GM18499 (cell line): Measurements from ENCODE around the gene CNTNAP3.
"Not testable (repeated sequence)": the region's sequence is repeated elsewhere in the genome, so short reads cannot be mapped to it uniquely, and the experiment has no call there.

Experiments
- ATAC-seq: cut with Tn5 transposase; IDR thresholded peaks from one replicate; pipeline ENCODE4 v1.9.1; 2021; ENCODE audit warnings: moderate number of reproducible peaks; ENCODE audit not compliant: insufficient read depth, unreplicated experiment

Gene CNTNAP3

GRCh38 chr9:39078621-39079256 lies 209.2 kb downstream of the CNTNAP3 start:
- not testable (repeated sequence) for ATAC-seq

DNA sequence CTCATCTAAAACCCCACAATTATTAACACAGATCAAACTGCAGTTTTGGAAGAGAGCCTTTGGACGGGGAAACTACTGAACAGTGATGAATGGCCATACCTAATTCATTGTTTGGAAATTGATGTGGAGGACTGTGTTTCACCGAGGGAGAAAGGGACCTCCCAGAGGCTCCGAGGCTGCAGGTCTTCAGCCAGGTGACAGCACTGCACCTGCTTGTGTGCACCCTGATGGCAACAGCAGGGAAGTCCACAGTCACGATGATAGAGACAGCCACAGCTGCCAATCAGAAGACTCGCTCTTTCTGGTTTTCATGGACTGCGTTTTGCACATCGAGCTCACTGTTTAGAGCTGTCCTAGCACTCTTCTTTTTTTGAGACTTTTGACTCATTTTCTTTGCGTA lies 214.4 kb downstream of the CNTNAP3 start:
- ATAC-seq, result not testable (repeated sequence)

DNA sequence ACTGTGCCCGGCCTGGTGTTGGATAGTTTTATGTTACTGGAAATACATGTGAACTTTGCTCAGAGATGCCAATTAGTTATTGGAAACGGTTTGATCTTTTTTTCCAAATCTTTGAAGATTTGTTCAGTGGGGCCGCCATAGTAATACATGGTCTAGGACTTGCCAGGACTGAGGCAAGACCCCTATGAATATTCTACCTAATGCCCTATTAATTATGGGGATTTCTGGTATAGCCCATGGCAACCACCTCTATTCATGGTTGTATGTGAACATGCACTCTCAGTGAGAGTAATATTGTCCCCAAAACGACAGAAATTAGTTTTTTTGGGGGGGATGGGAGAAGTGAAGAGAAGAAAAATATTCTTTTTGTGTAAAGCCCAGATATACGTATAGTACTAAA lies 220.3 kb downstream of the CNTNAP3 start:
- not testable (repeated sequence) for ATAC-seq

GRCh38 chr9:39062966-39063365 lies 225.0 kb downstream of the CNTNAP3 start:
- ATAC-seq, result not testable (repeated sequence)

DNA sequence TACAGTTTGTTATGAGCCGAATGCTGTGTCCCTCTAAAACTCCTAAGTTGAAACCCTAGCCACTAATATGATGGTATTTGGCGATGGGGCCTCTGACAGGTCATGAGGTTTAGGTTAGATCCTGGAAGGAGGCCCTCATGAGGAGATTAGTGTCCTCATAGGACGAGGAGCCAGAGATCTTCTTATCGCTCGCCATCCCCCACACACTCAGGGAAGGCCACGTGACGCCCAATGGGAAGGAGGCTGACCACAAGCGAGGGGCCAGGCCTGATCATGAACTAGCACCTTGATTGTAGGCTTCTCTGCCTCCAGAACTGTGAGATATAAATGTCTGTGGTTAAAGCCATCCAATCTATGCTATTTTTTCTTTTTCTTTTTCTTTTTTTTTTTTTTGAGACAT lies 233.5 kb downstream of the CNTNAP3 start:
- ATAC-seq, result not testable (repeated sequence)

GRCh38 chr9:39046833-39047232 lies 241.1 kb downstream of the CNTNAP3 start:
- not testable (repeated sequence) for ATAC-seq

DNA sequence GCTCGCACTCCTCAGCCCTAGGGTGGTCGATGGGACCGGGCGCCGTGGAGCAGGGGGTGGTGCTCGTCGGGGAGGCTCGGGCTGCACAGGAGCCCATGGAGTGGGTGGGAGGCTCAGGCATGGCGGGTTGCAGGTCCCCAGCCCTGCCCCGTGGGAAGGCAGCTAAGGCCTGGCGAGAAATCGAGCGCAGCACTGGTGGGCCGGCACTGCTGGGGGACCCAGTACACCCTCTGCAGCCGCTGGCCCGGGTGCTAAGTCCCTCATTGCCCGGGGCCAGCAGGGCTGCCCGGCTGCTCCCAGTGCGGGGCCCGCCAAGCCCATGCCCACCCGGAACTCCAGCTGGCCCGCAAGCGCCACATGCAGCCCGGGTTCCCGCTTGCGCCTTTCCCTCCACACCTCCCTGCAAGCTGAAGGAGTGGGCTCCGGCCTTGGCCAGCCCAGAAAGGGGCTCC lies 245.6 kb downstream of the CNTNAP3 start:
- ATAC-seq, result not testable (repeated sequence)

- not testable (repeated sequence) for ATAC-seq
Measured at GRCh38 chr9:39041774-39042173, 246.2 kb downstream of the CNTNAP3 start.

GRCh38 chr9:39039148-39039547 lies 248.8 kb downstream of the CNTNAP3 start:
- not testable (repeated sequence) for ATAC-seq

- not testable (repeated sequence) for ATAC-seq
Measured at GRCh38 chr9:39038221-39038620, 249.7 kb downstream of the CNTNAP3 start.

DNA sequence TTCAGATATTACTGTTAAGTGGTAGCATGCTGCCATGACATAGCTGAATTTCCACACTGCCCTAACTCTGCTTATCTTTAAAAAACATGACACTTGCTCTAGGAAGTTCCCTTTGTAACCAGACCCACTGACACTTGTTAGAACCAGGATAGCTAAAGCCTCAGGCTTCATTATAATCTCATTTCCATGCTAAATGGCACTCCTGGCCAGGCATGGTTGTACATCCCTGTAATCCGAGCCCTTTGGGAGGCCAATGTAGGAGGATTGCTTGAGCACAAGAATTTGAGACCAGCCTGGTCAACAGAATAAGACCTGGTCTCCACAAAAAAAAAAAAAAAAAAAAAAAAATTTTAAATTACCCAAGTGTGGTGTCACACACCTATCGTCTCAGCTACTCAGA lies 254.1 kb downstream of the CNTNAP3 start:
- ATAC-seq, result not testable (repeated sequence)

GRCh38 chr9:39030204-39031019 lies 257.6 kb downstream of the CNTNAP3 start:
- not testable (repeated sequence) for ATAC-seq

DNA sequence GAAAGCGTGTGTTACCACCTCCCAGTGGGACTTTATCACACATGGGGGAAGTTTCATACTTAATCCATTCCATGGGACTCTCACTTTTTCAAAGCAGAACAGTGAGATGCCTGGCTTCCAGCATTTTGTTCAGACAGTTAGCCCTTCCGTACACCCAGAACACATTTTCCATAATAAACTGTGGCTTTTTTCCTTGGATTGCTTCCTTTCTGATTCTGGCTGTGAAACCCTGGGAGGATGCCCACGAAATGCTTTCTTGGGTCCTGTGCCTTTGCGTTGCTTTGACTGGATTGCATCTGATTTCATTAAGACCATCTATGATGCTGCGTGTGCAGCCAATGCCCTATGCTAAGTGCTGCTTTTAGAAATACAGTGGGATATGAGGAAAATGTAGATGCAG lies 259.1 kb downstream of the CNTNAP3 start:
- ATAC-seq, result not testable (repeated sequence)

GRCh38 chr9:39028168-39028567 lies 259.8 kb downstream of the CNTNAP3 start:
- not testable (repeated sequence) for ATAC-seq

GRCh38 chr9:39025911-39026588 lies 261.9 kb downstream of the CNTNAP3 start:
- ATAC-seq, result not testable (repeated sequence)
